ENCODE data around the gene PRSS36. TPM values are rescaled to one million over a fixed set of nuclear protein-coding genes. Genes with fewer than 3 reads are reported as not detected.

The PRSS36 gene
- total and polyA plus RNA-seq, 9 of the 15 experiments (the other 6 are each of a cell fraction or from before 2014, with no cell fraction given), result 0.09 to 1.2 (median 0.54) TPM; not detected in 2

DNA sequence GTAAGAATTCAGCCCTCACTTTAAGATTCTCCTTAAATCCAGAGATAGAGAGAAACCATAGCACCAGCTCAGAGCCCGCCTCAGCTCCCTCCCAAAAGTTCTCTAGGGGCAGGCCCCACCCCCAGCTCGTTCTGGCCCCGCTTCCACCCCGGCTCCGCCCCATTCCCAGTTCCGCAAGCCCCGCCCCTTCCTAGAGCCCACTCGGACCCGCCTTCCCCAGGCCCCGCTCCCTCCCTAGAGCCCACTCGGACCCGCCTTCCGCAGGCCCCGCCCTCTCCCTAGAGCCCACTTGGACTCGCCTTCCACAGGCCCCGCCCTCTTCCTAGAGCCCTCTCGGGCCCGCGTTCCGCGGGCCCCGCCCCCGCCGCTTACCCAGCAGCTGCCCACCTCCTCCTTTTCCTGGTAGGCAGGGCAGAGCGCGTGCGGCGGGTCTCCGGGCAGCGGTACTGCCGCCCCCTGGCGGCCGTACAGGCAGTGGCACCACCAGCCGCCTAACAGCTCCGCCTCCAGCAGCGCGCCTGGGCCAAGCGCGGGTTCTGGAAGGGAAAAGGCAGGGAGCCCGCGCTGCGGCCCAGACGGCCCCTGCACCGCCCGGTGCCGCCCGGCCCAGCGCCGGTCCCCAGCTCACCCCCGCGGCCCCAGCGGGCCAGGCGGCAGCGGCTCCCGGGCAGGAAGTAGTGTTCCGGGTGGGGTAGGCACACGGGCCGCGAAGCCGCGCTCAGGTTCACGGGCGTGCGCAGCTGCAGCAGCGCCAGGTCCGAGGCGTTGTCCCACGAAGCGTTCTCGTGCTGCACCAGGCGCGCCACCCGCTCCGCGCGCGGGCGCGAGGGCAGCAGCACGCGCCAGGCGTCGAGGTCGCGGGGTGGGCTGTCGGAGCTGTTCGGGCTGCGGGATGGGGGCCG lies 7.5 kb downstream of the PRSS36 start (continued):
- TF ChIP-seq ZNF589 (CRISPR knock-in tag; IDR thresholded peaks at IDR 0.05; ENCODE audit: low read depth) (no peak), NFATC3 (IDR thresholded peaks at IDR 0.05) (no peak), OTX1 (CRISPR knock-in tag; IDR thresholded peaks at IDR 0.05) (no peak), KDM5B (IDR thresholded peaks at IDR 0.05; ENCODE audit: insufficient replicate concordance, low read depth, low read length) (no peak), SP1 (CRISPR knock-in tag; IDR thresholded peaks at IDR 0.05) (peak; percentile 92), HOXB6 (CRISPR knock-in tag; IDR thresholded peaks at IDR 0.05; ENCODE audit: borderline replicate concordance) (no peak), SAP30 (IDR thresholded peaks at IDR 0.05; ENCODE audit: borderline replicate concordance, insufficient read depth, low read depth, low read length, poor library complexity, severe bottlenecking) (no peak), PHF21A (IDR thresholded peaks at IDR 0.05; ENCODE audit: borderline replicate concordance, low read depth) (0 out of 2 replicates have a peak, but pooled peaks have one; percentile 43), ZNF263 (CRISPR knock-in tag; IDR thresholded peaks at IDR 0.05; ENCODE audit: borderline replicate concordance) (peak; percentile 59; the same call in 1 of the 2 replicates)
- TF ChIP-seq, protein P1, sequence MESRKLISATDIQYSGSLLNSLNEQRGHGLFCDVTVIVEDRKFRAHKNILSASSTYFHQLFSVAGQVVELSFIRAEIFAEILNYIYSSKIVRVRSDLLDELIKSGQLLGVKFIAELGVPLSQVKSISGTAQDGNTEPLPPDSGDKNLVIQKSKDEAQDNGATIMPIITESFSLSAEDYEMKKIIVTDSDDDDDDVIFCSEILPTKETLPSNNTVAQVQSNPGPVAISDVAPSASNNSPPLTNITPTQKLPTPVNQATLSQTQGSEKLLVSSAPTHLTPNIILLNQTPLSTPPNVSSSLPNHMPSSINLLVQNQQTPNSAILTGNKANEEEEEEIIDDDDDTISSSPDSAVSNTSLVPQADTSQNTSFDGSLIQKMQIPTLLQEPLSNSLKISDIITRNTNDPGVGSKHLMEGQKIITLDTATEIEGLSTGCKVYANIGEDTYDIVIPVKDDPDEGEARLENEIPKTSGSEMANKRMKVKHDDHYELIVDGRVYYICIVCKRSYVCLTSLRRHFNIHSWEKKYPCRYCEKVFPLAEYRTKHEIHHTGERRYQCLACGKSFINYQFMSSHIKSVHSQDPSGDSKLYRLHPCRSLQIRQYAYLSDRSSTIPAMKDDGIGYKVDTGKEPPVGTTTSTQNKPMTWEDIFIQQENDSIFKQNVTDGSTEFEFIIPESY (CRISPR knock-in tag; IDR thresholded peaks at IDR 0.05), result peak; percentile 95
- TF ChIP-seq, protein P2, sequence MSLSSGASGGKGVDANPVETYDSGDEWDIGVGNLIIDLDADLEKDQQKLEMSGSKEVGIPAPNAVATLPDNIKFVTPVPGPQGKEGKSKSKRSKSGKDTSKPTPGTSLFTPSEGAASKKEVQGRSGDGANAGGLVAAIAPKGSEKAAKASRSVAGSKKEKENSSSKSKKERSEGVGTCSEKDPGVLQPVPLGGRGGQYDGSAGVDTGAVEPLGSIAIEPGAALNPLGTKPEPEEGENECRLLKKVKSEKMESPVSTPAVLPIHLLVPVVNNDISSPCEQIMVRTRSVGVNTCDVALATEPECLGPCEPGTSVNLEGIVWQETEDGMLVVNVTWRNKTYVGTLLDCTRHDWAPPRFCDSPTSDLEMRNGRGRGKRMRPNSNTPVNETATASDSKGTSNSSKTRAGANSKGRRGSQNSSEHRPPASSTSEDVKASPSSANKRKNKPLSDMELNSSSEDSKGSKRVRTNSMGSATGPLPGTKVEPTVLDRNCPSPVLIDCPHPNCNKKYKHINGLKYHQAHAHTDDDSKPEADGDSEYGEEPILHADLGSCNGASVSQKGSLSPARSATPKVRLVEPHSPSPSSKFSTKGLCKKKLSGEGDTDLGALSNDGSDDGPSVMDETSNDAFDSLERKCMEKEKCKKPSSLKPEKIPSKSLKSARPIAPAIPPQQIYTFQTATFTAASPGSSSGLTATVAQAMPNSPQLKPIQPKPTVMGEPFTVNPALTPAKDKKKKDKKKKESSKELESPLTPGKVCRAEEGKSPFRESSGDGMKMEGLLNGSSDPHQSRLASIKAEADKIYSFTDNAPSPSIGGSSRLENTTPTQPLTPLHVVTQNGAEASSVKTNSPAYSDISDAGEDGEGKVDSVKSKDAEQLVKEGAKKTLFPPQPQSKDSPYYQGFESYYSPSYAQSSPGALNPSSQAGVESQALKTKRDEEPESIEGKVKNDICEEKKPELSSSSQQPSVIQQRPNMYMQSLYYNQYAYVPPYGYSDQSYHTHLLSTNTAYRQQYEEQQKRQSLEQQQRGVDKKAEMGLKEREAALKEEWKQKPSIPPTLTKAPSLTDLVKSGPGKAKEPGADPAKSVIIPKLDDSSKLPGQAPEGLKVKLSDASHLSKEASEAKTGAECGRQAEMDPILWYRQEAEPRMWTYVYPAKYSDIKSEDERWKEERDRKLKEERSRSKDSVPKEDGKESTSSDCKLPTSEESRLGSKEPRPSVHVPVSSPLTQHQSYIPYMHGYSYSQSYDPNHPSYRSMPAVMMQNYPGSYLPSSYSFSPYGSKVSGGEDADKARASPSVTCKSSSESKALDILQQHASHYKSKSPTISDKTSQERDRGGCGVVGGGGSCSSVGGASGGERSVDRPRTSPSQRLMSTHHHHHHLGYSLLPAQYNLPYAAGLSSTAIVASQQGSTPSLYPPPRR (CRISPR knock-in tag; IDR thresholded peaks at IDR 0.05; ENCODE audit: borderline replicate concordance), result no peak
- TF ChIP-seq, protein P3, sequence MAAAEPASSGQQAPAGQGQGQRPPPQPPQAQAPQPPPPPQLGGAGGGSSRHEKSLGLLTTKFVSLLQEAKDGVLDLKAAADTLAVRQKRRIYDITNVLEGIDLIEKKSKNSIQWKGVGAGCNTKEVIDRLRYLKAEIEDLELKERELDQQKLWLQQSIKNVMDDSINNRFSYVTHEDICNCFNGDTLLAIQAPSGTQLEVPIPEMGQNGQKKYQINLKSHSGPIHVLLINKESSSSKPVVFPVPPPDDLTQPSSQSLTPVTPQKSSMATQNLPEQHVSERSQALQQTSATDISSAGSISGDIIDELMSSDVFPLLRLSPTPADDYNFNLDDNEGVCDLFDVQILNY (CRISPR knock-in tag; IDR thresholded peaks at IDR 0.05), result no peak

Measured in K562 (cell line).